HG03139 (cell line): Measurements from ENCODE around the gene PSMD9.

Source experiments
- ATAC-seq: cut with Tn5 transposase; IDR thresholded peaks from one replicate; pipeline ENCODE4 v1.9.1; 2021; ENCODE audit not compliant: unreplicated experiment

PSMD9 gene

DNA sequence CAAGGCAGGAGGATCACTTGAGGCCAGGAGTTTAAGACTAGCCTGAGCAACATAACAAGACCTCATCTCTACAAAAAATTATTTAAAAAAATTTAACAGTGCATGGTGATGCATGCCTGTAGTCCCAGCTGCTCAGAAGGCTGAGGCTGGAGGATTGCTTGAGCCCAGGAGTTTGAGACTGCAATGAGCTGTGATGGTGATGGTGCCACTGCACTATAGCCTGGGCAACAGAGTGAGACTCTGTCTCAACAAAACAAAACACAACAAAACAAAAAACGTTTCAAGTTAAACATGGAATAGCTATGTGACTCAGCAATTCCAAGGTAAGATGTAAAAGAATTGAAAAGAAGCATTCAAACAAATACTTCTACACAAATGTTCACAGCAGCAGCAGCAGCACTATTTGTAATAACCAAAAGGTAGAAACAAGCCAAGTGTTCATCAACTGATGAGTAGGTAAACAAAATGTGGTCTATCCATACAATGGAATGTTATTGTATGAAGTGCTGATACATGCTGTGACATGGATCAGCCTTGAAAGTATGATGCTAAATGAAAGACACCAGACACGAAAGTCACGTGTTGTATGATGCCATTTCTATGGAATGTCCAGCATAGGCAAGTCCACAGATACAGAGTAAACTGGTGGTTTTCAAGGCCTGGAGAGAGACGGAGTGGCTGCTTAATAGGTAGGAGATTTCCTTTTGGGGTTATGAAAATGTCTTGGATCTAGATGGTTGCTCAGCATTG is 61.2 kb downstream of the PSMD9 start:
- no peak for ATAC-seq

DNA sequence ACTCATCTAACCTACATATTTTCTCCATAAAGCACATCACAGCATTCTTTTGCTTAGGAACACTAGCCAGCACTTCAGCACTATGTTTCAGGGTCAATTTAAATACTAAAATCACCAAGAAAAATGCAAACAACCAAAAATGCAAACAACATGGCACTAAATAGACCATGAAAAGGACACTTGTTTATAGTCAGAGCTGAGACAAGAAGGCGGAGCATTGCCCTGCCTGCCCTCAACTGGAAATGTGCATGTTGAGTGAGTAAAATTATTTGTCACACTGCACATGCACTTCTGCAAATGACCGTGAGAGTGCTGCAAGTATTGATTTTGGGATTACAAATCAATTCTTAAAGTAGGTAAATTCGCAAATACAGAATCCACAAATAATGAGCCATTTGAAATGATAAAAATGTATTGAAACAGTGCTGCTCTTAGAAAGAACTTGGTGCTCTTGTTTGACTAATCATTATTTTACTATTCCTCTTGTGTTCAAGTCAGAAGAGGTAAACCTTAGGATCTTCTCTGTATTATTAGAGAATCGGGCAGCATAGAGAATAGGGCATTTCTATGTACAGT is 64.6 kb downstream of the PSMD9 start:
- no peak for ATAC-seq

DNA sequence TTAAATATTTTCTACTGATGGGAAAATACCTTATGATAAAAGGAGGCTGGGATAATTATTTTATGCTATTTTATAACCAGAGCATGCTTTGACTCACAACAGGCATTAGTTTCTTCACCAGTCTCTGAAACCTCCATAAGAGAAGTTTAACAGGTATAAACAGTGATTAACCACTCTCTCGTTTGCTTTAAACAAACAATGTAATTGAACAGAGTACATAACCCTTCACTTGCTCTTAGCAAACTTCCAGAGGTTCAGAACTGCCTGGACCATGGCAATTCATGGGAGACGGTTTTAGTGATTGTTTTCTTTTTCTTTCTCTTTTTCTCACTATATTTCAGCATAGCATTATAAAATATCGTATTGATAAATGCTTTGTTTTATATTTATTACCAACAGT is 65.1 kb downstream of the PSMD9 start:
- ATAC-seq, result no peak

DNA sequence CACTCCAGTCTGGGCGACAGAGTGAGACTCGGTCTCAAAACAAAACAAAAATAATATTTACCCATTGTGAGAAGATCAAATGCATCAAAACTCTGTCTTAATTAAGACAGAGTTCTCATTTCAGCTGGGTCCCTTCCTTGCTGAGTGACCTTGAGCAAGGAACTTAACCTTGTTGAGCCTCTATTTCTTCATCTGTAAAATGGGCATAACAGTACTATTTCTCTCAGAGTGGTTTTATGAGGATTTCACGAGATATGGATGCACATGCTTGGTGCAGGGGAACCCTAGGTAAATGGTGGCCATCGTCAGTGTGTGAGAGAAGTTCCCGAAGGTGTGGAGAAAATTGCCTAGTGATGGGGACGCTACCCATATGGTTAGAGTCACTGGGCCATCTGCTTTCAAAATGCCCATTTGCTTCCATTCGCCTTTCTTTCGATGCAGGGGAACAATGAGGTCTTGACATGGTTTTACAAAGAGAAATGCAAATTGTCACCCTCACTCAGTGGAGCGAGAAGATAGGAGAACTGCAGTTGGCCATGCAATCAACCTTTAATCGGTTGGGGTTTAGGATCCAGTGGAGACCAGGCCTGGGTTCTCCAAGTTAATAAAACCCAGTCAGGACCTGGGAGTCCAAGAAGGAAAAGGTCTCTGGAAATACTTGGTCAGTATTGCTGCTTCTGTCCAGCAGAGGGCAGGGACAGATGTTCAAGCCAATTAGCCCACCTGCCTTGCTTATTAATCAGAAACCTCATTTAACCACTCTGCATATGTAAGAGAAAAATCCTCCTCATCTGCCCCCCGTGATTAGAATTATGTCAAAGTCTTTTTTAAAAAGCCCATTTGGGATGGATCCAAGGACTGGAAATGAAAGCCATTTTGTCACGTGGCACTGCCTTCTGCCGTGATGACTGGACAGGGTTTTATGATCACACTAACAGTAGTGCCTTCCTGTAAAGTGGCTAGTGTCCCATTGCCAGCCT is 67.0 kb downstream of the PSMD9 start:
- no peak for ATAC-seq

DNA sequence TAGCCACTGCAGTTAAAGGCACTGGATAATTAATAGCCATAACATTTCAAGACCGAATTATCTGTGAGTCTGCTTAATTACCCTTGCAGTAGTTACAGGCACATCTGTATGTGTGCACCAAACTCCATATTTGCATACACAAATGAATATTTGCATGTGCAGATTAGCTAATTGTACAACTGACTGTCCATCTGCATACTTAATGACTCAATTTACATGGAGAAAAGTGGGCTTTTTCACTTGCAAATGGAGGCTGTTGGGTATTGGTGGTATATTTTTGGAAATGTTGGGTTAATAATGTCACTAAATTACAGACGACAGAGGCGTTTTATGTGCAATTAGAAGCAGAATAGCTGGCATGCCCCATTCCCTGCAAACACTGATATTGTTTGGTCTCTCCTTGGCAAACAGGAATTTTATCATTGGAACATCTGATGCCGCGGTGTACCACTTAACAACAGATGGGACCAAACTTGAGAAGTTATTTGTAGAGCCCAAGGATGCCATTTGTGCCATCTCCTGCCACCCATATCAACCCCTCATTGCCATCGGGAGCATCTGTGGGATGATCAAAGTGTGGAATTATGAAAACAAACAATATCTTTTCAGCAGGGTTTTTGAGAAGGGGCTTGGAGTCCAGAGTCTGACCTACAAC is 69.4 kb downstream of the PSMD9 start:
- ATAC-seq, result no peak

DNA sequence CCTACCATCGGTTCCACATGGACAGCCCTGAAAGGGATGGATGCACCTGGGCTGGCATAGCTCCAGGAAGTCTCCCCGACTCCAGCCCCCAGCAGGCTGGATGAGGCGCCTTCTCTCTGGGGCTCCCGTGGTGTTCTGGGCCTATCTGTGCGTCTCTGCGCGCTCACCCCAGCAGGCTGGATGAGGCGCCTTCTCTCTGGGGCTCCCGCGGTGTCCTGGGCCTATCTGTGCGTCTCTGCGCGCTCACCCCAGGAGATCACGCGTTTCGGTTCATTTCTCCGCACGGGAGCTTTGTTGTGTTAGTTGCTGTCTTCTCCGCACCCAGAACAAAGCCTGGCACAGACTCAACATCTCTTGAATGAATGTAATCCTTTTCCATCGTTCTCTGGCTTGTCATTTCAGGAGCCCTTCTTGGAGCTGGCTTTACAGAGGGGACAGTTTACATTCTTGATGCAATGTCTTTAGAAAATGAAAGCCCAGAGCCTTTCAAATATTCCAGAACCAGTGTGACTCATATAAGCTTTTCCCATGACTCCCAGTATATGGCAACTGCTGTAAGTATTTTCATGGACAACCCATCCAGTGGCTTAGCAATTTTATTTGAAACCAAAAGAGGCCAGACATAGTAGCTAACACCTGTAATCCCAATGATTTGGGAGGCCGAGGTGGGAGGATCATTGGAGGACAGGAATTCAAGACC is 70.1 kb downstream of the PSMD9 start:
- ATAC-seq, result no peak

DNA sequence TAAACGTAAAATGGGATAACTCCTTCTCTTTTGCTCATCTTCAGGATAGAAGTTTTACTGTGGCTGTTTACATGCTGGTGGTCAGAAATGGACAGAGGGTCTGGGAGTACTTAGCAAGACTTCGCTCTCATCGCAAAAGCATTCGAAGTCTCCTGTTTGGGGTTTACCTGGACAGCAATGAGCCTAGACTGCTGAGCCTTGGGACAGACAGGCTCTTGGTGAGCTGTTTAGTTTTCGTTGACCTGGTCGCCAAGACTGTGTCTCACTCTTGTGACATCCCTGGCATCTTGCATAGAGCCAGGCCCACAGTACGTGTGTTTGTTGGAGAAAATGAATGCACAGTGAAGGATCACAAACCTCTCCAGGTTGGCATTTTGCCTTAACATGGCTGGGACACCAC is 72.0 kb downstream of the PSMD9 start:
- ATAC-seq, result no peak

DNA sequence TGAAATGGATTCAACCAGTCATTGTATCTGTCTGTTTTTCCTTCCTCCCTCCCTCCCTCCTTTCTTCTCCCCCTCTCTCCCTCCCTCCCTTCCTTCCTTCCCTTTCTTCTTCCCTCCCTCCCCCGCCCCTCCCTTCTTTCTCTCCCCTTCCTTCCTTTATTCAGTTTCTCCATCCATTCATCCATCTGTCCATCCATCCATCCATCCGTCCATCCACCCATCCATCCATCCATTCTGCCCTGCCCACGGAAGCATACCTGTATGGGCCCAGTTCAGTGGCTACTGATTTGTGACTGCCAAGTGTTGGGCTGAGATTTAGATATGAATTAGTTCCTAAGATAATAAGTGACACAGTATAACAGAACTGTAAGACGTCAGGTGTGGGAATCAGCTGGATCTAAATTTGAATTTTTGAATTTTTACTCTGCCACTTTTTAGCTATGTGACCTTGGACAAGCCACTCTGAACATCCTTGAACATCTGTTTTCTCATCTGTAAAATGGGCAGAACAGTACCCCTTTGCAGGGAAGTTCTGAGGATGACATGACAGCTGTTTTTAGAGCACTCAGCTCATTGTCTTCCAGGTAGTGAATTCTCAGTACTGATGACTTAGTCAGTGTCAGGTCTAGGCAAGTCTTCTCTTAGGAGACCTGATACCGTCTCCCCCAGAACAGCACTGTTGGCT is 72.7 kb downstream of the PSMD9 start:
- no peak for ATAC-seq

DNA sequence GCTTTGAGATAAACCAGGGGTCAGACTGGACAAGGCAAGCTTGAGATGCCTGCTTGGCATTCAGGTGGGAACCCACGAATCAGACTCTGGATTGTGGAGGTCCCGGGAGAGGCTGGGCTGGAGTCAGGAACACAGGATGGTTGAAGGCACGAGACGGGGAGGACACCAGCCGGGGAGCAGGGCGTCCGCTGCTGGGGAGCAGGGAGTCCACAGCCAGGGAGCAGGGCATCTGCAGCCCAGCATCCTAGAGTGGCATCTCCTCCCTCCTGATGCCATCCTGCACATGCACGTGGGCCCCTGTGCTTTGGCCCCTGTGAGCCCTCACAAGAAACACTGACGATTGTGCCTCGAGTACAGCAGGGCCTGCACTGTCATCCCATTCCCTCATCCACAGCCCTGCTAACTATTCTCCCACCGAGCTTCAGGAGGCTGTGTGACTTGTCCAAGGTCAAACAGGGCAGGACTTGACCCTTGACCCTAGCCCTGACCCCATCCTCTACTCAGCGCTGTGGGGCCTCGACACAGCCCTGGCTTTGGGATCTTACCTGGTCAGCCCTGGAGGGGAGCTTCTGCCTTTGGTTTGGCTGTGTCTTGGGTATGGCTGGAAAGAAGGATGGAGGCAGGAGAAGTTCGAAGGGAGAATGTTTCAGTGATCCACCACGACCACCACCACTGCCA is 74.9 kb downstream of the PSMD9 start:
- no peak for ATAC-seq

DNA sequence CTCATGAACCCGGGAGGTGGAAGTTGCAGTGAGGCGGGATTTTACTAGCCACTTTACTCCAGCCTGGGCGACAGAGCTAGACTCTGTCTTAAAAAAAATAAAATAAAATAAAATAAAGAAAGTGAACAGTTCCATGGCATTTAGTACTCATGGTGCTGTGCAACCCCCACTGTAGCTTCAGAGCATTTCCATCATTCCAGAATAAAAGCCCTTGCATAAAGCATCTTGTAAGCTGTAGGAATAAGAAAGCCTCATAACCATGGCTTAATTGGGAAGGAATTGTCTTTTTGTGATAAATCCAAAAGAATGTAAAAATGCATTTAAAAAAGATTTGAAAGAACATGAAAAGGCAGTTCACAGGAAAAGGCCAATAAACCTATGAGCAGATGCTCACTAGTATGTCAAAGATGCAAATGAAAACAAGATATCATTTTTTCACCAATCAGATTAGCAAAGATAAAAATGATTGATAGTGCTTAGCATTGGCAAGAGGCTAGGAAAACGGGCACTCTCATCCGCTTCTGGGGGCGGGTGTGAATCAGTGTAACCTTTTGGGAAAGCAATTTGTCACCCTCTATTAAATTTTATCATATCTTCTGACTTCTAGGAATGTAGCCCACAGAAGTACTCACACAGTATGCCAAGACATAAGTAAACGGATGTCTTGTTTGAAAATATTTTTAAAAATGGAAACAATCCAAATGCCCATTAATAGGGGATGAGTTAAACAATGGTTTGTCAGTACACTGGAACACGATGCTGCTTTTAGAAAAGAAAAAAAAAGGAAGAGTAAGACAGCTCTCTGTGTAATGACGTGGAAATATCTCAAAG is 76.4 kb downstream of the PSMD9 start:
- no peak for ATAC-seq

DNA sequence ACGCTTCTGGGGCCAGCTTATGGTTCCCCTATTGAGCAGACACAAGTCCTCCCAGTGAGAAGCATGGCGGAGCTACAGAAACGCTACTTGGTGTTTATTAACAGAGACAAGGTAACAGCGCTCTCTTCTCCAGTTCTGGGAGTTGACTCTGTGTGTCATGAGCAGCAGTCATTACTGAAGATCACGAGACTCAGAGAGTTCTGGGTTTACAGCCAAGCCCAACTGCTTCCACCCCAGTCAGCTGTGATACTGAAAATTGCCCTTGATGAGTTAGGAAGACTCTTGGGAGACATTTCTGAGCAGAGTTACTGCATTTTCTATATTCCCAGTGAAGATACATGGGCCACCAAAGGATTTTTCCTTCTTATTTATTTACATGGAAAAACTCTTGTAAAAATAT is 78.4 kb downstream of the PSMD9 start:
- no peak for ATAC-seq
